ENCODE results near the gene ZNF100. TPM values are rescaled to one million over a fixed set of nuclear protein-coding genes. Genes with fewer than 3 reads are reported as not detected.
"Not testable (repeated sequence)": the region's sequence is repeated elsewhere in the genome, so short reads cannot be mapped to it uniquely, and the experiment has no call there.

The ZNF100 gene
- total RNA-seq = 9.7 and 12.0 TPM in 2 replicates
- polyA plus RNA-seq = 2.3 and 3.6 TPM in 2 replicates

DNA sequence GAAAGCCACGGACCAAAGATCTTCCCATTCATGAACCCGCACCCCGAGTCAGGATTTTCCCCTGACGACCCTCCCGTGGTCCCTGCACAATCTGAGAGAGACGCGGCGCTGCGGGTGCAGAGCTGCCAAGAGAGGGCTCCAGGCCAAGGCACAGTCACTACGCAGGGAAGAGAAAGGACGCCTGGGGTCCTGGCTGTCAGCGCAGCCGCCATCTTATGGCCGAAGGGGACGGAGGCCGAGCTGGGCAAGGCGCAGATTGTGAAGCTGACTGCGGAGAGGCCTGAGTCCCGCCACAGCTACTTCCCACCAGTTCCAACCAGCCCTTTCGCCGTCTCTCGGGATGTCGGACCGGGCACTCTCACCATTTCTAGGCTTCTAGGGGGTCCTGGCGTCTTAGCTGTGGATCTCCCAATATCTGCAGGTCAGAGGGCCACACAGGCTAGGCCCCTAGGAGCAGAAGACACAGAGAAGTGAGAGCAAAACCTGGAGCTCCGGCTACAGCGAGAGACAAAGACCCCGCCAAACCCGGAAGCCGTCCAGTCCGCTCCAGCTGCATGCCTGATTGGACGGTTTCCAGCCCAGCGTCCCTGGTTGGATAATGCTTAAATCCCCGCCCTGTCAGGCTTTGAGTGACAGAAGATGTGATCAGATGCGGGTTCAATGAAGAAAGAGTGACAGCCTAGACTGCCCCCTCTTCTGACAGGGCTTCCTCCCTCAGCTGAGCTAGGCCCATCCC, at the start of gene ZNF100:
TSS of gene ZNF100 (minus strand) at position 515 of the 736 bp plus-strand sequence. CDS start at position 365, 150 bp downstream.
- H3K4me3 ChIP-seq = peak within 1 kb of the TSS; percentile 65
- peak within 1 kb of the TSS; percentile 74 for H2AFZ ChIP-seq
- no peaks in the 10 kb centered on the region for H3K9me3 ChIP-seq (ENCODE audit: low read depth)
- WGBS (ENCODE audit: low lambda C conversion rate, missing lambda C conversion rate) = under 1% methylated on average over 35 of the region's 35 CpGs
- DNase-seq (ENCODE audit: low spot score) = peak; percentile 95
- no peaks in the 10 kb centered on the region for H3K9me2 ChIP-seq (replicated peaks; ENCODE audit: insufficient read depth)
- peaks cover 35% of the 10 kb centered on the region for H3K79me2 ChIP-seq
- H4K20me1 ChIP-seq (ENCODE audit: insufficient read depth, poor library complexity, severe bottlenecking) = no peaks in the 10 kb centered on the region
- no peaks in the 10 kb centered on the region for H3K27me3 ChIP-seq
- no peaks in the 10 kb centered on the region for H3K36me3 ChIP-seq (replicated peaks; ENCODE audit: insufficient read depth, low read depth)
- peak within 1 kb of the TSS; percentile 86 for H3K4me2 ChIP-seq
- peak within 1 kb of the TSS; percentile 92 for H3K27ac ChIP-seq
- H3K4me1 ChIP-seq (ENCODE audit: insufficient read depth) = no peaks in the 10 kb centered on the region
- TF ChIP-seq EZH2 (IDR thresholded peaks at IDR 0.05; ENCODE audit: borderline replicate concordance) = no peak

GRCh38 chr19:21812448-21812847, 45.1 kb upstream of the ZNF100 start:
- Histone ChIP-seq H3K79me2 (no peaks in the 10 kb centered on the region), H2AFZ (no peak overlapping the region), H3K27me3 (no peaks in the 10 kb centered on the region), H3K9me3 (ENCODE audit: low read depth) (peaks cover 91% of the 10 kb centered on the region), H3K4me2 (no peak overlapping the region), H3K4me1 (ENCODE audit: insufficient read depth) (no peaks in the 10 kb centered on the region), H3K36me3 (replicated peaks; ENCODE audit: insufficient read depth, low read depth) (peaks cover 31% of the 10 kb centered on the region), H3K27ac (no peak overlapping the region), H3K9me2 (replicated peaks; ENCODE audit: insufficient read depth) (no peaks in the 10 kb centered on the region), H3K4me3 (peak overlapping the region; percentile 13), H4K20me1 (ENCODE audit: insufficient read depth, poor library complexity, severe bottlenecking) (no peaks in the 10 kb centered on the region)
- DNase-seq (ENCODE audit: low spot score) = no peak
- TF ChIP-seq, protein P1, sequence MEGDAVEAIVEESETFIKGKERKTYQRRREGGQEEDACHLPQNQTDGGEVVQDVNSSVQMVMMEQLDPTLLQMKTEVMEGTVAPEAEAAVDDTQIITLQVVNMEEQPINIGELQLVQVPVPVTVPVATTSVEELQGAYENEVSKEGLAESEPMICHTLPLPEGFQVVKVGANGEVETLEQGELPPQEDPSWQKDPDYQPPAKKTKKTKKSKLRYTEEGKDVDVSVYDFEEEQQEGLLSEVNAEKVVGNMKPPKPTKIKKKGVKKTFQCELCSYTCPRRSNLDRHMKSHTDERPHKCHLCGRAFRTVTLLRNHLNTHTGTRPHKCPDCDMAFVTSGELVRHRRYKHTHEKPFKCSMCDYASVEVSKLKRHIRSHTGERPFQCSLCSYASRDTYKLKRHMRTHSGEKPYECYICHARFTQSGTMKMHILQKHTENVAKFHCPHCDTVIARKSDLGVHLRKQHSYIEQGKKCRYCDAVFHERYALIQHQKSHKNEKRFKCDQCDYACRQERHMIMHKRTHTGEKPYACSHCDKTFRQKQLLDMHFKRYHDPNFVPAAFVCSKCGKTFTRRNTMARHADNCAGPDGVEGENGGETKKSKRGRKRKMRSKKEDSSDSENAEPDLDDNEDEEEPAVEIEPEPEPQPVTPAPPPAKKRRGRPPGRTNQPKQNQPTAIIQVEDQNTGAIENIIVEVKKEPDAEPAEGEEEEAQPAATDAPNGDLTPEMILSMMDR (IDR thresholded peaks at IDR 0.05; ENCODE audit: poor library complexity) = no peak
- no peak for TF ChIP-seq EZH2phosphoT487 (IDR thresholded peaks at IDR 0.05; ENCODE audit: low read depth, severe bottlenecking, unreplicated experiment)
- TF ChIP-seq EZH2 (IDR thresholded peaks at IDR 0.05; ENCODE audit: borderline replicate concordance) = no peak
- WGBS (ENCODE audit: low lambda C conversion rate, missing lambda C conversion rate) = 100% methylated on average over 4 of the region's 4 CpGs

DNA sequence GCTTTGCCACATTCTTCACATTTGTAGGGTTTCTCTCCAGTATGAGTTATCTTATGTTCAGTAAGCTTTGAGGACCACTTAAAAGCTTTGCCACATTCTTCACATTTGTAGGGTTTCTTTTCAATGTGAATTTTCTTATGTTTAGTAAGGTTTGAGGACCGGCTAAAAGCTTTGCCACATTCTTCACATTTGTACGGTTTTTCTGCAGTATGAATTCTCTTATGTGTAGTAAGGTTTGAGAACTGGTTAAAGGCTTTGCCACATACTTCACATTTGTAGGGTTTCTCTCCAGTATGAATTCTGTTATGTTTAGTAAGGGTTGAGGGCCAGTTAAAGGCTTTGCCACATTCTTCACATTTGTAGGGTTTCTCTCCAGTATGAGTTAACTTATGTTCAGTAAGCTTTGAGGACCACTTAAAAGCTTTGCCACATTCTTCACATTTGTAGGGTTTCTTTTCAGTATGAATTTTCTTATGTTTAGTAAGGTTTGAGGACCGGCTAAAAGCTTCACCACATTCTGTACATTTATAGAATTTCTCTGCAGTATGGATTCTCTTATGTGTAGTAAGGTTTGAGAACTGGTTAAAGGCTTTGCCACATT, 41.1 kb upstream of the ZNF100 start:
- H3K9me2 ChIP-seq (replicated peaks; ENCODE audit: insufficient read depth); DNase-seq (ENCODE audit: low spot score); H3K27ac ChIP-seq; H2AFZ ChIP-seq; H3K27me3 ChIP-seq; H4K20me1 ChIP-seq (ENCODE audit: insufficient read depth, poor library complexity, severe bottlenecking); H3K4me2 ChIP-seq; H3K79me2 ChIP-seq; H3K4me1 ChIP-seq (ENCODE audit: insufficient read depth): not testable (repeated sequence)
- H3K4me3 ChIP-seq = peak overlapping the region; percentile 9
- peaks cover 72% of the 10 kb centered on the region for H3K9me3 ChIP-seq (ENCODE audit: low read depth)
- H3K36me3 ChIP-seq (replicated peaks; ENCODE audit: insufficient read depth, low read depth) = peaks cover 37% of the 10 kb centered on the region
- WGBS (ENCODE audit: low lambda C conversion rate, missing lambda C conversion rate) = 97% methylated on average over 3 of the region's 3 CpGs

DNA sequence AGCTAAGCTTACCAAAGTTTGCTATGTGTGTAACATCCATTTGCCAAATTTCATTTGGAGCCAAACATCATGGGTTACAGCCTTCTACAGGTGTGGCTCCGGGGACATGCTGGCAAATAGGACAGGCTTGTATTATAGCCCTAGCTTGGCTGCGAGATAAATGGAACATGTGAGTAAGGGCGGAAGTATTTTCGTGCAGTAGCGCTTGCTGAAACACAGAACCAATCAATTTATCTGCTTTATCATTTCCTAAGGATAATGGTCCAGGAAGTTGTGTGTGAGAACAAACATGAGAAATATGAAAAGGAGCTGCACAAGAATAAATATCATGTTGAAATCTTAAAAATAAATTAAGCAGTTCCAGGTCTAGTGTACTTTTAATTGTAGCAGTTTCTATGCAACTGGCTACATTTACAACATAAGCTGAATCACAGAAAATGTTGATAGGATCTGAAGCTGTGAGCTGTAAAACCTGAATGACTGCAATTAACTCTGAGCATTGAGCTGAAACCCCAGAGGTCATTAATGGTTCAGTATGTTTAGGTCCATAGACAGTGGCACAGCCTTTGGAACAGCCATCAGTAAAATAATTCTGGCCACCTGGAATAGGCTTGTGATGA, 22.2 kb upstream of the ZNF100 start:
- 77% methylated on average over 5 of the region's 5 CpGs for WGBS (ENCODE audit: low lambda C conversion rate, missing lambda C conversion rate)
- H3K4me2 ChIP-seq = no peak overlapping the region
- H3K4me1 ChIP-seq (ENCODE audit: insufficient read depth) = no peaks in the 10 kb centered on the region
- no peaks in the 10 kb centered on the region for H3K27me3 ChIP-seq
- no peaks in the 10 kb centered on the region for H3K79me2 ChIP-seq
- H3K36me3 ChIP-seq (replicated peaks; ENCODE audit: insufficient read depth, low read depth) = no peaks in the 10 kb centered on the region
- H4K20me1 ChIP-seq (ENCODE audit: insufficient read depth, poor library complexity, severe bottlenecking) = no peaks in the 10 kb centered on the region
- H3K9me3 ChIP-seq (ENCODE audit: low read depth) = no peaks in the 10 kb centered on the region
- no peak overlapping the region for H3K4me3 ChIP-seq
- no peak overlapping the region for H3K27ac ChIP-seq
- H3K9me2 ChIP-seq (replicated peaks; ENCODE audit: insufficient read depth) = no peaks in the 10 kb centered on the region
- TF ChIP-seq, protein P1 (IDR thresholded peaks at IDR 0.05; ENCODE audit: poor library complexity) = no peak
- TF ChIP-seq EZH2 (IDR thresholded peaks at IDR 0.05; ENCODE audit: borderline replicate concordance) (no peak), EZH2phosphoT487 (IDR thresholded peaks at IDR 0.05; ENCODE audit: low read depth, severe bottlenecking, unreplicated experiment) (no peak)
- no peak overlapping the region for H2AFZ ChIP-seq
- DNase-seq (ENCODE audit: low spot score) = no peak
